ENCODE results near the gene DDAH2. TPM values are rescaled to one million over a fixed set of nuclear protein-coding genes. Genes with fewer than 3 reads are reported as not detected.

DDAH2 gene
- polyA plus RNA-seq, 3 donors = 29.8 to 56.0 (median 30.6) TPM

GRCh38 chr6:31741815-31742214 is 12.7 kb upstream of the DDAH2 start:
- H4K20me1 ChIP-seq (ENCODE audit: insufficient read depth, low read length) = no peaks in the 10 kb centered on the region
- peaks cover 25% of the 10 kb centered on the region for H3K79me2 ChIP-seq (ENCODE audit: insufficient read depth, low read length)
- H3K4me3 ChIP-seq (replicated peaks in 1 of 3; ENCODE audit: low read depth in 2 of 3, low read length in 3 of 3) = no peak overlapping the region
- Mint-ChIP-seq H3K36me3 (peaks cover 9 to 22% of the 10 kb centered on the region in 2 donors), H3K4me3 (peak overlapping the region in 1 of 2 donors; percentile 39), H3K4me1 (peaks cover 47% of the 10 kb centered on the region), H3K27ac (peak overlapping the region in 4 of 7 donors; percentile 8 to 55 (median 20)), H3K9me3 (no peaks in the 10 kb centered on the region), H3K27me3 (ENCODE audit: low read depth in 3 of 3) (peaks cover 0 to 2% (median 0%) of the 10 kb centered on the region in 3 donors)
- H3K27ac ChIP-seq (ENCODE audit: low read depth in 1 of 2, low read length in 2 of 2) = no peak overlapping the region
- no peaks in the 10 kb centered on the region for H3K27me3 ChIP-seq (ENCODE audit: control insufficient read depth in 2 of 2, insufficient read depth in 2 of 2, low read length in 2 of 2)
- DNase-seq = no peak
- WGBS (ENCODE audit: insufficient coverage) = 100% methylated on average over 1 of the region's 2 CpGs
- intact Hi-C loops (cut with micrococcal nuclease) = no loop called here
- H3K4me1 ChIP-seq (ENCODE audit: control insufficient read depth in 1 of 2, insufficient read depth in 2 of 2, low read length in 2 of 2) = peaks cover 38 to 48% of the 10 kb centered on the region in 2 donors
- no peak for TF ChIP-seq CTCF (IDR thresholded peaks at IDR 0.05)
- H3K9me3 ChIP-seq (replicated peaks in 1 of 2; ENCODE audit: control insufficient read depth in 1 of 2, insufficient read depth in 1 of 2, low read length in 2 of 2) = no peaks in the 10 kb centered on the region
- no peak overlapping the region for H3K4me2 ChIP-seq (replicated peaks; ENCODE audit: extremely low read depth, low read length, poor library complexity, severe bottlenecking)
- no peak overlapping the region for H2AFZ ChIP-seq (ENCODE audit: insufficient read depth, low read depth, low read length, poor library complexity, severe bottlenecking)
- no peak overlapping the region for H3K9ac ChIP-seq (ENCODE audit: insufficient read depth, low read length, poor library complexity, severe bottlenecking)
- H3K36me3 ChIP-seq (replicated peaks in 1 of 2; ENCODE audit: control insufficient read depth in 1 of 2, insufficient read depth in 2 of 2, low read length in 2 of 2) = peaks cover 0 to 10% of the 10 kb centered on the region in 2 donors

- Histone ChIP-seq H3K27ac (ENCODE audit: low read depth in 1 of 2, low read length in 2 of 2) (peak overlapping the region; percentile 49 to 99), H2AFZ (ENCODE audit: insufficient read depth, low read depth, low read length, poor library complexity, severe bottlenecking) (peak overlapping the region; percentile 84), H3K4me2 (replicated peaks; ENCODE audit: extremely low read depth, low read length, poor library complexity, severe bottlenecking) (peak overlapping the region; percentile 94), H3K36me3 (replicated peaks in 1 of 2; ENCODE audit: control insufficient read depth in 1 of 2, insufficient read depth in 2 of 2, low read length in 2 of 2) (peaks cover 0 to 10% of the 10 kb centered on the region in 2 donors), H3K9ac (ENCODE audit: insufficient read depth, low read length, poor library complexity, severe bottlenecking) (peak overlapping the region; percentile 66), H4K20me1 (ENCODE audit: insufficient read depth, low read length) (no peaks in the 10 kb centered on the region), H3K9me3 (replicated peaks in 1 of 2; ENCODE audit: control insufficient read depth in 1 of 2, insufficient read depth in 1 of 2, low read length in 2 of 2) (no peaks in the 10 kb centered on the region), H3K4me1 (ENCODE audit: control insufficient read depth in 1 of 2, insufficient read depth in 2 of 2, low read length in 2 of 2) (peaks cover 42 to 54% of the 10 kb centered on the region in 2 donors), H3K79me2 (ENCODE audit: insufficient read depth, low read length) (peaks cover 37% of the 10 kb centered on the region), H3K4me3 (replicated peaks in 1 of 3; ENCODE audit: low read depth in 2 of 3, low read length in 3 of 3) (peak overlapping the region; percentile 58 to 90 (median 71)), H3K27me3 (ENCODE audit: control insufficient read depth in 2 of 2, insufficient read depth in 2 of 2, low read length in 2 of 2) (no peaks in the 10 kb centered on the region)
- DNase-seq = peak; percentile 44 to 61 (median 59)
- Mint-ChIP-seq H3K27me3 (ENCODE audit: low read depth in 3 of 3) (peaks cover 0 to 2% (median 1%) of the 10 kb centered on the region in 3 donors), H3K9me3 (peaks cover 0 to under 1% (median 0%) of the 10 kb centered on the region in 7 donors), H3K36me3 (peaks cover 5 to 22% of the 10 kb centered on the region in 2 donors), H3K4me1 (peaks cover 50% of the 10 kb centered on the region), H3K27ac (peak overlapping the region; percentile 92 to 100 (median 99)), H3K4me3 (peak overlapping the region; percentile 92 to 98)
- WGBS (ENCODE audit: insufficient coverage) = 8% methylated on average over 24 of the region's 29 CpGs
- intact Hi-C loops (cut with micrococcal nuclease) = no loop called here
- no peak for TF ChIP-seq CTCF (IDR thresholded peaks at IDR 0.05)
These were observed 11.5 kb upstream of the DDAH2 start for GRCh38 chr6:31740397-31741223.
